Measurements from ENCODE around the gene POLG2.
"Not testable (repeated sequence)": the region's sequence is repeated elsewhere in the genome, so short reads cannot be mapped to it uniquely, and the experiment has no call there.

The POLG2 gene

GRCh38 chr17:64439956-64440355 is 56.9 kb downstream of the POLG2 start:
- no peak for DNase-seq (ENCODE audit: low read depth)

GRCh38 chr17:64439521-64439920 is 57.3 kb downstream of the POLG2 start:
- not testable (repeated sequence) for DNase-seq (ENCODE audit: low read depth)

GRCh38 chr17:64437944-64438525 is 58.8 kb downstream of the POLG2 start:
- no peak for DNase-seq (ENCODE audit: low read depth)

- no peak for DNase-seq (ENCODE audit: low read depth)
These were observed 65.3 kb downstream of the POLG2 start for GRCh38 chr17:64431534-64431933.

GRCh38 chr17:64430036-64430435 is 66.8 kb downstream of the POLG2 start:
- DNase-seq (ENCODE audit: low read depth): not testable (repeated sequence)

GRCh38 chr17:64428406-64428805 is 68.4 kb downstream of the POLG2 start:
- no peak for DNase-seq (ENCODE audit: low read depth)
